ENCODE data around the gene DNAH2. TPM values are rescaled to one million over a fixed set of nuclear protein-coding genes. Genes with fewer than 3 reads are reported as not detected.
A peak's percentile ranks its signal among the peaks of the same experiment; 100 is the strongest.

The DNAH2 gene
- polyA plus RNA-seq, 1 donor: 4.3 TPM

- DNase-seq (ENCODE audit: low read depth): no peak
Measured at GRCh38 chr17:7720125-7720524, 2.6 kb downstream of the DNAH2 start.

- no peak for DNase-seq (ENCODE audit: low read depth)
Measured at GRCh38 chr17:7721612-7722011, 4.1 kb downstream of the DNAH2 start.

DNA sequence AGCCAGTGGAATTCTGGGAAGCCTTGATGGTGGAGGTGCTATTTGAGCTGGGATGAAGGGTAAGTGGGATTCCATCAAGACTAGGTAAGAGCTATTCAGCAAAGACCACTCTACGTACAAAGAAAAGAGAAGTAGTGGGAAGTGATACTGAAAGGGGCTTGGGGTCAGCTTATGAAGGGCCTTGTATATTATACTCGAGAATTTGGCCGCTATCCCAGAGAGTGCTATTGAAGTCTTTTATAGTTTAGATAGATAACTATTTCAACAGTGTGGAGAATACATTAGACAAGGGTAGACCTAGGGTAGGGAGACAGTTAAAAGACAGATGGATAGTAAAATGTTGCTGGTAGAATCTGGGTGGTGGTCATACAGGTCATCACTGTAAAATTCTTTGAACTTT is 10.3 kb downstream of the DNAH2 start:
- DNase-seq (ENCODE audit: low read depth): no peak

DNA sequence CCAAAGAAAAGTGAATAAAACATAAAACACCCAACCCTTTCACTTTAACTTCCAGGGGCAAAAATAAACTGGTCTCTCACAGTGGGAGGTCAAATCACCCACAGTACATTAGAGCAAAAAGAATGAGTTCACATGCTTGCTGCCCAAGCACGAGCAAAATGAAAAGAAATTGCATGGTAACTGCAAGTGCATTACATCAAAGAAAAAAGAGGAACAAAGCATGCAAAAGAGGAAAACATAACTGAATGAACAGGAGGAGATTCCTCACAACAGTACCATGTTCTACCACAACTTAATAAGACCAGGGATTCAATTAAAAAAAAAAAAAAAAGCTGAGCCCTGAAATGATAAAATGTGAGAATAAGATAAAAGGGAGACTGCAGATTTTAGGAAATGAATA is 12.3 kb downstream of the DNAH2 start:
- DNase-seq (ENCODE audit: low read depth): no peak

- DNase-seq (ENCODE audit: low read depth): no peak
Measured at GRCh38 chr17:7732981-7733539, 15.5 kb downstream of the DNAH2 start.

DNA sequence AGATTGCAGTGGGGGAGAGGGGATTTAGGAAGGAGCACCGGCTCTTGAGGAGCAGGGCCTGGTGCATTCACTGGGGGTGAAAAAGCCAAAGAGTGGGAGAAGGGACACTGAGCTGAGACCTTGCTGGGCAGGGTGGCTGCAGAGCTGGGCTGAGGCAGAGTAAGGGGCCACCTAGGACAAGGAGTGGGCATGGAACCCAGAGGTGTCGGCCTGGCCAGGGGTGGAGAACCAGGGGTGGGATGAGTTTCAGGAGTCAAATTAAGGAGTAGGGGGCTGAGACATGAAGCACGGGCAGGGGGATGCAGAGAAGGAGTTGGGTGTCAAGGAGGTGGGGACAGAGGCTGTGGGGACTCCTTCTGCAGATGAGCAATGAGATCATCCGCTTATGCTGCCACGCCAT is 20.1 kb downstream of the DNAH2 start:
- no peak for DNase-seq (ENCODE audit: low read depth)

GRCh38 chr17:7739746-7740145 is 22.2 kb downstream of the DNAH2 start:
- no peak for DNase-seq (ENCODE audit: low read depth)

DNA sequence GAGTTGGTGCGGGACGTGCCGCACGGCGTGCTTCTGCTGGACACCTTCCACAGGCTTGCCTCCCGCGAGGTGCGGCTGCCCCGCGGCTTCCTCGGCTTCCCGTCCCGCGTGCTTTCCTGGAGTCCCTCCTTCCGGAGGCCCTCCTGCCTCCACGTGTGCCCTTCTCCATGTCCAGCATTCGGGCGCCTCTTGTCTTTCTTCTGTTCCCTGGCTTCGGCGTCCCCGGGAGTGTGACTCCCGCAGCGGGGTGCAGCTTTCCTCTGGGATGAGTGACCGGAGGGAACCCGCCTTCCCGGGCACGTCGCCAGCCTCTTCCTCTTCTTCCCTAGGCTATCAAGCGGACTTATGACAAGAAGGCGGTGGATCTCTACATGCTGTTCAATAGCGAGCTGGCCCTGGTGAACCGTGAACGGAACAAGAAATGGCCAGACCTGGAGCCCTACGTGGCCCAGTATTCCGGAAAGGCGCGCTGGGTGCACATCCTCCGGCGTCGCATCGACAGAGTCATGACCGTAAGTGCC is 23.0 kb downstream of the DNAH2 start:
- DNase-seq (ENCODE audit: low read depth): no peak

DNA sequence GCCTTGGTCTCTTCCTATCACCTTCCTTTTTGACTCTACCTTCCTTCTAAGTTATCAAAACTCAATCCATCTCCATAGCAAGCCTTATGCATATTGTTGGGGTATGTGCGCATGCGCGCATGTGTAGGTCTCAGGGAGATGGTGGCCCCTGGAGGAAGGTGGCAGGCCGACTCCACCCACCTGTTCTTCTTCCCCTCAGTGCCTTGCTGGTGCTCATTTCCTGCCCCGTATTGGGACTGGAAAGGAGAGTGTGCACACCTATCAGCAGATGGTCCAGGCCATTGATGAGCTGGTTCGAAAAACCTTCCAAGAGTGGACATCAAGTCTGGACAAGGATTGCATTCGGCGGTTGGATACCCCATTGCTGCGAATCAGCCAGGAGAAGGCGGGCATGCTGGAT is 25.2 kb downstream of the DNAH2 start:
- no peak for DNase-seq (ENCODE audit: low read depth)

- DNase-seq (ENCODE audit: low read depth): no peak
Measured at GRCh38 chr17:7744416-7744815, 26.9 kb downstream of the DNAH2 start.

- DNase-seq (ENCODE audit: low read depth): no peak
Measured at GRCh38 chr17:7745748-7746470, 28.4 kb downstream of the DNAH2 start.

DNA sequence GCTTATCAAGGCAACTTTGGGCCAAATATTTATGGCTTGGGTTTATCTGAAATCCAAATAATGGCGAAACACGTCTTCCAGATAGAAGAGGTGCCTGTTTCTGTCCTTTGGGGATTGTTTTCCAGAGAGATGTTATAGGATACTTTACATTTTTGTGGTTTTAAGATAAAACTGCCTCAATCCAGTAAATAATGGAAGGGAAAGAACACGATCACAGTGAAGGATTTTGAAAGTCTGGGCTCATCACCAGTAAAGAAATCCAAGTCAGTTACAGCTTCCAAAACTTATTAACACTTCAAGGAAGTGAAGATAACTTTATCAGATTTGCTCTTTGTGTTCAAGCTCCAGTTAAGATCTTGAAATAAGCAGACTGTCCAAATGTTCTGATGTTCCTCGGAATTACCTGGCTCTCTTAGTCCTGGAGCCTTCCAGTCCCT is 30.1 kb downstream of the DNAH2 start:
- DNase-seq (ENCODE audit: low read depth): peak; percentile 6

DNA sequence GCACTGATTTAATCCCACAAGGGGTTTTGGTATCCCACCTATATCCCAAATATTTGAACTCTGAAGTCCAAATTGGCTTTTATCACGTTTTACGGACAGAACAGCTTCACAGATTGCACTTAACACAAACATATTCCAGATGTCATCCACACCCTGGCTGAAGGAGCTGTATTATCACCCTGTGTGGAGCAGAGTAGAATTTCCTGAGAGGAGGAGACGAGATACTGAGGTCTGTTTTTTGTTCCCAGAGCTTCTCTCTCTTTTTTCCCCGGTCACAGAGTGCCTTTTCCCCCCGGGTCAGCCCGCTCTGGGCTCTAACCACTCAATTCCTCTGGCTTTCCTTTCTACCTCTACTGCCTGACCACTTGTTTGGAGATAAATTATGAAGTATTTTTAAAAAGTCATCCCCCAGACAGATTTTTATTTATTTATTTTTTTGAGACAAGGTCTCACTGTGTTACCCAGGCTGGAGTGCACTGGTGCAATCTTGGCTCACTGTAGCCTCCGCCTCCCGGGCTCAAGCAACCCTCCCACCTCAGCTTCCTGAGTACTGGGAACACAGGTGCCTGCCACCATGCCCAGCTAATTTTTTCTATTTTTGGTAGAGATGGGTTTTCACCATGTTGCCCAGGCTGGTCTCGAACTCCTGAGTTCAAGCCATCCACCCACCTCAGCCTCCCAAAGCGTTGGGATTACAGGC is 30.7 kb downstream of the DNAH2 start:
- DNase-seq (ENCODE audit: low read depth): peak; percentile 4

GRCh38 chr17:7750321-7750821 is 32.8 kb downstream of the DNAH2 start:
- DNase-seq (ENCODE audit: low read depth): no peak

GRCh38 chr17:7754656-7755055 is 37.1 kb downstream of the DNAH2 start:
- no peak for DNase-seq (ENCODE audit: low read depth)

- no peak for DNase-seq (ENCODE audit: low read depth)
Measured at GRCh38 chr17:7755095-7755890, 37.7 kb downstream of the DNAH2 start.

- no peak for DNase-seq (ENCODE audit: low read depth)
Measured at GRCh38 chr17:7756968-7757367, 39.4 kb downstream of the DNAH2 start.

GRCh38 chr17:7763919-7764318 is 46.4 kb downstream of the DNAH2 start:
- DNase-seq (ENCODE audit: low read depth): no peak

DNA sequence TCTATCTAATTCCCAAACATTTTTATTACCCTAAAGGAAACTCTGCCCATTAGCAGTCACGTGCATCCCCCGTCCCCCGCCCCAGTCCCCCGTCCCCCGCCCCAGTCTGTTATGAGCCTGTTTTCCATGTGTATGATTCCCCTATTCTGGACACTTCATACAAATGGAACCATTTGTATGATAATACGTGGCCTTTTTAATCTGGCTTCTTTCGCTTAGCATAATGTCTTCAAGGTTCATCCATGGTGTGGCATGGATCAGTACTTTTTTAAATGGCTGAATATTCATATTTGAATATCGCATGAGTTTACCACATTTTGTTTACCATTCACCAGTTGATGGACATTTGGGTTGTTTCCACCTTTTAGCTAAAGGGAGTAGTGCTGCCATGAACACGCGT is 49.5 kb downstream of the DNAH2 start:
- DNase-seq (ENCODE audit: low read depth): no peak

GRCh38 chr17:7767405-7768021 is 50.0 kb downstream of the DNAH2 start:
- DNase-seq (ENCODE audit: low read depth): no peak

- DNase-seq (ENCODE audit: low read depth): no peak
Measured at GRCh38 chr17:7769854-7770253, 52.3 kb downstream of the DNAH2 start.

All from forelimb muscle (tissue), 1 donor.